Motor neuron (in vitro differentiated cells): Measurements from ENCODE around the gene MEI1. TPM values are rescaled to one million over a fixed set of nuclear protein-coding genes. Genes with fewer than 3 reads are reported as not detected.
"Not testable (repeated sequence)": the region's sequence is repeated elsewhere in the genome, so short reads cannot be mapped to it uniquely, and the experiment has no call there.

Source experiments
- ATAC-seq, 8 experiments: fragments of 200-7000 bp; cut with Tn5 transposase; replicated peaks in 6 of 8; 2 replicates each; pipeline ENCODE4 v1.8.0; 2021; ENCODE audit warnings: mild to moderate bottlenecking in 8 of 8, moderate library complexity in 8 of 8
- H3K27ac ChIP-seq, 2 donors: fragments of 250-450 bp; sonication (Bioruptor Pico); 2 replicates each; pipeline ENCODE4 v1.9.0; 2021; ENCODE audit warnings: antibody characterized with exemption in 2 of 2, mild to moderate bottlenecking in 2 of 2, moderate library complexity in 1 of 2
- H3K4me1 ChIP-seq, 2 donors: fragments of 250-450 bp; sonication (Bioruptor Pico); replicated peaks in 1 of 2; 2 replicates each; pipeline ENCODE4 v1.6.1; 2021; ENCODE audit warnings: antibody characterized with exemption in 2 of 2, mild to moderate bottlenecking in 2 of 2, moderate library complexity in 1 of 2
- H3K4me3 ChIP-seq, 5 donors: fragments of 250-450 bp; sonication (Bioruptor Pico); 2 replicates each; pipeline ENCODE4 v1.9.0; 2021; ENCODE audit warnings: antibody characterized with exemption in 5 of 5, mild to moderate bottlenecking in 5 of 5, moderate library complexity in 4 of 5
- WGBS, 10 experiments: fragments of 450-650 bp; shearing (Covaris generic); methylation state at CpG; one replicate each; pipeline ENCODE4 v1.0.0; 2022; 5-methylcytosine and 5-hydroxymethylcytosine counted together
- in situ Hi-C, 9 experiments: fragments of 400-800 bp; cut with MboI; loops; one replicate each; pipeline ENCODE4 v1.15.0; 2021; ENCODE audit warnings: low sequenced_read_pairs in 9 of 9, low pct_unique_long_range_greater_than_20kb in 2 of 9; ENCODE audit not compliant: unreplicated experiment in 9 of 9
- total RNA-seq, 8 experiments: library from RNA; unstranded; fragments of 300-600 nt; gene quantifications; 2 replicates each; pipeline versions ENCODE4 v1.2.3 to v1.2.4, GENCODE V29; 2022

MEI1 gene
- total RNA-seq, 8 experiments from 2014 or later = 0.11 to 3.5 (median 2.1) TPM; not detected in 1

DNA sequence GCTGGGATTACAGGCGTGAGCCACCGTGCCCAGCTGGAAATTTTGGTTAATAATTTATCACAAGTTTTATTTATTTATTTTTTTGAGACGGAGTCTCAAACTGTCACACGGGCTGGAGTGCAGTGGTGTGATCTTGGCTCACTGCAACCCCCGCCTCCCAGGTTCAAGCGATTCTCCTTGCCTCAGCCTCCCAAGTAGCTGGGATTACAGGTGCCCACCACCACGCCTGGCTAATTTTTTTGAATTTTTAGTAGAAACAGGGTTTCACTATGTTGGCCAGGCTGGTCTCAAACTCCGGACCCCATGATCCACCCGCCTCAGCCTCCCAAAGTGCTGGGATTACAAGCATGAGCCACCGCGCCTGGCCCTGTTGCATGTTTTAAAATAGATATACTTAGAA lies 12.4 kb upstream of the MEI1 start:
- ATAC-seq, H3K27ac ChIP-seq, H3K4me1 ChIP-seq: not testable (repeated sequence)
- 89 to 100% (median 96%) methylated on average over 1 to 9 of the region's 11 CpGs; no CpG with 5 or more reads in 3 of the 10 experiments for WGBS, 10 experiments
- in situ Hi-C loops = loop anchor here in 1 of 9 experiments (25.0 kb wide), 1 partner anchor 250 kb away; the partner anchor contains the start of genes CENPM and TNFRSF13C
- H3K4me3 ChIP-seq = peak overlapping the region in 1 of 5 donors; percentile 78

DNA sequence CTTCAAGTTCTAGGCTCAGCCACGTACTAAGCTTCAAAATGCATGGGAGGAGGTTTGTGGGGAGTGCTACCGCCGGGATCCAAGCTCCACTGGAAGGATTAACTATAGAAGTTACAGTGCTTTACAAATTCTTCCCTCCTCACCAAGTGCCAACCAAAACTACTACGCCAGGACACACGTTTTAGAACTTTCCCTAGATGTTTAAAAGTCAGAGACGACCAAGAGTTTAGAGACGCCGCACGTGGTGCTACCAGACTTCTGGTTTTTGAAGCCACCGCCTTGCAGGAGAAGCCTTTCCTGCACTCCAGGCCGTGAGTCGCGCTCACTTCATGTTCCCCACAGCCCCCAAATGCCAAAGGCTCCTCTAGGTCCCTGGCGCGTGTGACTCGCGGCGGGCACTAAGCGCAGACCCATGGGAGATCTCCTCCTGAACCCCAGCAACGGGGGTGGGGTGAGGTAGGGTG lies 11.4 kb upstream of the MEI1 start:
- peak; percentile 13 to 34 (median 14) for ATAC-seq
- in situ Hi-C loops = loop anchor here in 1 of 9 experiments (25.0 kb wide), 1 partner anchor 249 kb away; the partner anchor contains the start of genes CENPM and TNFRSF13C
- 0 to 13% (median 1%) methylated on average over 2 to 14 of the region's 20 CpGs; no CpG with 5 or more reads in 2 of the 10 experiments for WGBS, 10 experiments
- Histone ChIP-seq H3K27ac (peak overlapping the region; percentile 63 to 92), H3K4me3 (peak overlapping the region; percentile 67 to 79 (median 74)), H3K4me1 (peaks cover 5 to 8% of the 10 kb centered on the region in 2 donors)

DNA sequence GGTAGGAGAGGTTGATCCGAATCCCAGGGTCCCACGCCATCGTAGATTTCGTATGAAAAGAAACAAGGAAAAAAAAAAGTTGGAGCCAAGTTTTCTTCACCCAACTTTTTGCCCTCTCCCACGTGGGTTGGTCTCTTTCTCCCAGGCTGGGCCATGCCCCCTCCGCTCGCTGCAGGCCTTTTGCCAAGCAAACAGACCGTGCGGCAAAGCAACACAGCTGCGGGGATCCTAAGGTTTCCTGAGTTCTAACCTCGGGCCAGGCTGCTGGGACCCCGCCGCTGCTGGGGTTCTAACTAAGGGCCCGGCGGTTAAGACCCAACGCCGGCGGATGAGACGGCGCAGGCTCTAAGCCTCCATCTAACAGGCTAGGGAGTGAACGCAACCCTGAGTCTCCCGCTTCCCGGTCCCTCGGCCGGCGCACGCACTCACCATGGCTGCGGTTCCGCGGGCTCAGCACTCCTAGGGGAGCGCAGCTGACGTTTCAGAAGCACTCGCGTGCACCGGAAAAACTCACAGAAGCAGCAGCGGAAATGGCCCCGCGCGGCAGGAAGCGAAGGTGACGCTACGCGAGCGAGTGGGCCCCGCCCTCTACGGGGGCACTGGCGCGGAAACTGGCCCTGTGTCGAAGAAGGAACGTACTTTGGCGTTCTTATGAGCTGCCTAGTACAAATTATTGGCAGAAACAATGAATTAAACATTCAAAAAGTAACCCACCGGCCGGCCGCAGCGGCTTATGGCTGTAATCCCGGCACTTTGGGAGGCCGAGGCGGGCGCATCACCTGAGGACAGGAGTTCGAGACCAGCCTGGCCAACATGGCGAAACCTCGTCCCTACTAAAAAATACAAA lies 10.7 kb upstream of the MEI1 start, which contains the start of gene SNU13:
SNU13 (minus strand) TSS at position 503 of the 847 bp plus-strand sequence; CDS start at position 432, 71 bp downstream.
- peaks cover 5 to 8% of the 10 kb centered on the region in 2 donors for H3K4me1 ChIP-seq
- 0 to 4% (median 0%) methylated on average over 4 to 29 of the region's 62 CpGs; no CpG with 5 or more reads in 3 of the 10 experiments for WGBS, 10 experiments
- H3K4me3 ChIP-seq = peak within 1 kb of the TSS; percentile 67 to 79 (median 74)
- in situ Hi-C loops = loop anchor here in 1 of 9 experiments (25.0 kb wide), 1 partner anchor 249 kb away; the partner anchor contains the start of genes CENPM and TNFRSF13C
- peak; percentile 85 to 97 (median 95) for ATAC-seq
- peak within 1 kb of the TSS; percentile 63 to 92 for H3K27ac ChIP-seq

DNA sequence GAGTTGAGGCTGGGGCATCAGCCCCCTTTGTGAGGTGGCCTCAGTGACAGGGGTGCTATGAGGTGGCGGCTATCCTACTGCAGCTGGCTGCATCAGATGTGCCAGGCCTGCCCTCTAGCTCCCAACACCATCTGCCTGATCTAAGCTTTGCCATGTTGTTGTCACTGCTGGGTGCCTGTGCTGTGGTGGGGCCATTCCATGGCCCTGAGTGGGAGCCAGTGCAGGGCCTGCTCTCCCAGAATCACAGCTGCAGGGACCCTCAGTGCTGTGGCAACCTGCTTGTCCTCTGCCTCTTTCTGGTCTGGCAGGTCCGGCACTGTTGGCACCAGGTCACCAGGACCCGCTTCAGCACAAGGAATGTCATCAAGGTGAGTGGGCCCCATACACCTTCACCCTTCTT lies 8.8 kb upstream of the MEI1 start:
- WGBS, 10 experiments = 100% methylated on average over 1 to 2 of the region's 3 CpGs; no CpG with 5 or more reads in 7 of the 10 experiments
- in situ Hi-C loops = loop anchor here in 7 of 9 experiments (10.0 to 25.0 kb wide), 2 partner anchors 247 to 254 kb away; partner anchors contain the start of genes CENPM (in 7 of the 7) and TNFRSF13C (in 1 of the 7)
- ATAC-seq = no peak
- no peak overlapping the region for H3K27ac ChIP-seq
- H3K4me3 ChIP-seq = no peak overlapping the region
- peaks cover 5 to 8% of the 10 kb centered on the region in 2 donors for H3K4me1 ChIP-seq

DNA sequence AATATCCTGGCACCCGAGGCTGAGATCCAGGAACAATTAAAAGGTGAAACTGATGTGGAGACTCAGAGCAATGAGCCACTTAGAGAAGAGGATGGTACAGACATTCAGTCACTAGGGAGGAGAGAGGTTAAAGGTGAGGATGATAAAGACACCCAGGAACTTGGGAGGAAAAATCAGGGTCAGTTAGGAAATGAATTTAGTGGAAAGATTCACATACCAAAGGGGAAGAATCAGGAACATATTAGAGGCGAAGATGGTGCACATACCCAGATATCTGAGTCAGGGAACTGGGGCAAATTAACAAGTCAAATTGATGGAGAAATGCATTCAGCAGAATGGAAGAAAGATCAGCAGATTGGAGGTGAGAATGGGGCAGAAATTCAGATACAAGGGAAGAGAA lies 4.1 kb upstream of the MEI1 start:
- Histone ChIP-seq H3K4me1 (peaks cover 4 to 8% of the 10 kb centered on the region in 2 donors), H3K27ac (no peak overlapping the region), H3K4me3 (no peak overlapping the region)
- WGBS, 10 experiments = 4 to 89% (median 57%) methylated on average over 1 to 2 of the region's 2 CpGs; no CpG with 5 or more reads in 2 of the 10 experiments
- ATAC-seq = peak in 2 of 8 experiments; percentile 6 to 11
- in situ Hi-C loops = loop anchor here in 7 of 9 experiments (10.0 to 25.0 kb wide), 2 partner anchors 242 to 250 kb away; partner anchors contain the start of genes CENPM (in 7 of the 7) and TNFRSF13C (in 1 of the 7)

DNA sequence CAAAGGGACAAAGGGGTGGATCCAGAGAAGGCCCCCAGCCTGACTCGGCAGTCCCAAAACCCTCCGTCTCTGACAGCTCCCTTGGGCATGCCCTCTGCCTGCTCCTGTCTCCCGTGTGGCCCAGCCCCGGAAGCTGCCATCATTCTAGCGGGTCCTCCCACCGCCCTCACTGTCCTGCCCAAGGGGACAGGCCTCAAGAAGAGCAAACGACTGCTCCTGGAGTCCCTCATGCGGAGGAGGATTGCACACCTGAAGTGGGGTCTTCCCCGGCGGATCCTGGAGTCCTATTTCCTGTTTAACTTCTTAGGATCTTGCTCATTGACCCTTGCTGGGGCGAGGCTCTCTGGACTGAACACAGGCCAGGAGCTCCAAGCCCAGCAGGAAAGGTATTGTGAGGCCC lies 2.6 kb upstream of the MEI1 start:
- Histone ChIP-seq H3K27ac (no peak overlapping the region), H3K4me1 (peaks cover 4 to 8% of the 10 kb centered on the region in 2 donors), H3K4me3 (no peak overlapping the region)
- in situ Hi-C loops = loop anchor here in 7 of 9 experiments (10.0 to 25.0 kb wide), 2 partner anchors 241 to 248 kb away; partner anchors contain the start of genes CENPM (in 7 of the 7) and TNFRSF13C (in 1 of the 7)
- 17 to 100% (median 67%) methylated on average over 1 to 7 of the region's 11 CpGs; no CpG with 5 or more reads in 4 of the 10 experiments for WGBS, 10 experiments
- ATAC-seq = peak in 5 of 8 experiments; percentile 6 to 32 (median 13)

DNA sequence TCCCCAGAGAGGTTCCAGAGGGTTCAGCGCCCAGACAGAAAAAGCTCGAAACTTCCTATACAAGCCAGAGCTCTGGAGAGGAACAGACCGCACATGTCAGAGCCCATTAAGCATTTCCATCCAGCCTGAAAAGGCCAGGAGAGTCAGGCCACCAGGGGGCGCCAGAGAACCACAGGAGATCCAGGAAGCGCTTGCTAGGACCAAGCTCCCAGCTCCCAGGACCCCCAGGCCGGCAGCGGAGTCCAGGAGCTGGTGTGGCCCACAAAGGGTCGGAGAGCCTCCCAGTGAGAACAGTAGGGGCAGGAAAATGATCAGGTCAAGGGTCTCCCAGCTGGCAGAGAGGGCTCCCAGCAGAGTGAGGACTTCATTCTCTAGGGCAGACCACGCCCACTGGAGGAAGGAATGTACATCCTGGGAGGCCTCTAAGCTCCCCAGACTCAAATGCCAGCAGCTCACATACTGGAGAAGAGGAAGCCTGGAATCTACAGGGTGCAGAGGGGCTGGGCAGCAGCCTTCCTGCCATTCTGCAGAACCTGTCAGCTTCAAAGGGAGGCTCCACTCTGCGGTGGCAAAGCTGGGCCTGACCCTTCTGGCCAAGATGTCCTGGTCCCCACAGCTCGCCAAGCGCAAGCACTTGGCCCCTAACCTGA lies 2.1 kb upstream of the MEI1 start:
- Histone ChIP-seq H3K4me1 (peaks cover 4 to 8% of the 10 kb centered on the region in 2 donors), H3K4me3 (no peak overlapping the region), H3K27ac (no peak overlapping the region)
- in situ Hi-C loops = loop anchor here in 7 of 9 experiments (10.0 to 25.0 kb wide), 2 partner anchors 240 to 248 kb away; partner anchors contain the start of genes CENPM (in 7 of the 7) and TNFRSF13C (in 1 of the 7)
- 0 to 84% (median 8%) methylated on average over 1 to 11 of the region's 12 CpGs; no CpG with 5 or more reads in 3 of the 10 experiments for WGBS, 10 experiments
- peak; percentile 89 to 97 (median 92) for ATAC-seq

DNA sequence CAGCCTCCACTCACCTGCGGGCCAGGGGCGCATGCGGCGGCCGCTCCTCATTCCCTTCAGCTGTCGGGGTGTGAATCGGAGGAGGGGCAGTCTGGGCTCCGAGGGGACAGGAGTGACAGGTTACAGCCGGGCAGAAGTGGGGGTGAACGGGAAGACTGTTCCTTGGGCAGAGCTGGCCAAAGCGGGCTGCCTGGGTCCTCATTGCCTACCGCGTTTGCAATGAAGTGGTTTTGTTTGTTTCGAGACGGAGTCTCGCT lies 733 bp downstream of the MEI1 start:
- in situ Hi-C loops = loop anchor here in 2 of 9 experiments (25.0 kb wide), 2 partner anchors 112 to 237 kb away; partner anchors contain the start of genes CCDC134 (in 1 of the 2), CENPM (in 1 of the 2) and TNFRSF13C (in 1 of the 2)
- peaks cover 4 to 8% of the 10 kb centered on the region in 2 donors for H3K4me1 ChIP-seq
- H3K27ac ChIP-seq = no peak overlapping the region
- 81 to 100% (median 95%) methylated on average over 3 to 8 of the region's 16 CpGs; no CpG with 5 or more reads in 7 of the 10 experiments for WGBS, 10 experiments
- H3K4me3 ChIP-seq = no peak overlapping the region
- no peak for ATAC-seq

DNA sequence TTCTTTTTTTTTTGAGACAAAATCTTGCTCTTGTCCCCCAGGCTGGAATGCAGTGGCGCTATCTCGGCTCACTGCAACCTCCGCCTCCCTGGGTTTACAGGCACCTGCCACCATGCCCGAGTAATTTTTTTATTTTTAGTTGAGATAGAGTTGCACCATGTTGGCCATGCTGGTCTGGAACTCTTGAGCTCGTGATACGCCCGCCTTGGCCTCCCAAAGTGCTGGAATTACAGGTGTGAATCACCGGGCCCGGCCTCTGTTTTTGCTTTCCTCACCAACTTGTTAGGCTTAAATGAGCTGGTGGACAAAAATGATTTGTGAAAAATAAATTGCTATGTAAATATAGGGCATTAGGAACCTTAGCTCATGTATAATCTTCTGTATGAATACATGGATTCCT lies 3.5 kb downstream of the MEI1 start:
- H3K27ac ChIP-seq = no peak overlapping the region
- 71 to 100% (median 89%) methylated on average over 1 to 9 of the region's 9 CpGs; no CpG with 5 or more reads in 1 of the 10 experiments for WGBS, 10 experiments
- no peak overlapping the region for H3K4me3 ChIP-seq
- no peak for ATAC-seq
- no peaks in the 10 kb centered on the region for H3K4me1 ChIP-seq
- in situ Hi-C loops = loop anchor here in 2 of 9 experiments (25.0 kb wide), 2 partner anchors 110 to 235 kb away; partner anchors contain the start of genes CCDC134 (in 1 of the 2), CENPM (in 1 of the 2) and TNFRSF13C (in 1 of the 2)

DNA sequence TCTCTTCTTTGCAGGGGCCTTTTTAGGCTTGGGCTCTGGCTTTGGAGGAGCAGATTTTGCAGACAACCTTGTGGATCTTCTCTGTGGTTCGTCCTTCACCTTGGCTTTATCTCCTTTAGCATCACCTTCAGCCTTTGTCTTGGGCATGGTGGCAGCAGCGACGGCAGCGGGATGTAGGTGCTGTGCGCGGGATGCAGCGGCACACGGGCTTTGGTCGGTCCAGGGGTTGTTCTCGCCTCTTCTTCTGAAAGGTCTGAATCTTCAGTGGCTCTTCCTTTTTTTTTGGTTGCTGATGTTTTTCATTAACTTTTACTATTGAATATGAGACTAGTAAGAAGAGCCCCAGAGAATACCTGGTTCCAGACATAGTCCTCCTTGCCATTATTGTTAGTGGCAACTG lies 10.0 kb downstream of the MEI1 start:
- Histone ChIP-seq H3K4me1 (no peaks in the 10 kb centered on the region), H3K4me3 (no peak overlapping the region), H3K27ac (no peak overlapping the region)
- WGBS, 10 experiments = 29 to 100% (median 89%) methylated on average over 1 to 8 of the region's 10 CpGs; no CpG with 5 or more reads in 3 of the 10 experiments
- no peak for ATAC-seq
- in situ Hi-C loops = loop anchor here in 2 of 9 experiments (25.0 kb wide), 2 partner anchors 103 to 228 kb away; partner anchors contain the start of genes CCDC134 (in 1 of the 2), CENPM (in 1 of the 2) and TNFRSF13C (in 1 of the 2)

DNA sequence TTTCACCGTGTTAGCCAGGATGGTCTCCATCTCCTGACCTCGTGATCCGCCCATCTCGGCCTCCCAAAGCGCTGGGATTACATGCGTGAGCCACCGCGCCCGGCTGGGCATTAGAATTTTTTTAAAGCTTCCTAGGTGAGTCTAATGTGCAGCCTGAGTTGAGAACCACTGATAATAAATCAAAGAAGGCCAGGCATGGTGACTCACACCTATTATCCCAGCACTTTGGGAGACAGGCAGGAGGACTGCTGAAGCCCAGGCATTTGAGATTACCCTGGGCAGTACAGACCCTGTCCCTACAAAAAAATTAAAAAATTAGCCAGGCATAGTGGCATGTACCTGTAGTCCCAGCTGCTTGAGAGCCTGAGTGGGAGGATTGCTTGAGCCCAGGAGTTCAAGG lies 13.7 kb downstream of the MEI1 start:
- WGBS, 10 experiments = no CpG with 5 or more reads among the region's 9 CpGs
- H3K27ac ChIP-seq = no peak overlapping the region
- H3K4me1 ChIP-seq = no peaks in the 10 kb centered on the region
- in situ Hi-C loops = loop anchor here in 2 of 9 experiments (25.0 kb wide), 2 partner anchors 99 to 224 kb away; partner anchors contain the start of genes CCDC134 (in 1 of the 2), CENPM (in 1 of the 2) and TNFRSF13C (in 1 of the 2)
- peak in 2 of 8 experiments; percentile 55 to 60 for ATAC-seq
- no peak overlapping the region for H3K4me3 ChIP-seq

DNA sequence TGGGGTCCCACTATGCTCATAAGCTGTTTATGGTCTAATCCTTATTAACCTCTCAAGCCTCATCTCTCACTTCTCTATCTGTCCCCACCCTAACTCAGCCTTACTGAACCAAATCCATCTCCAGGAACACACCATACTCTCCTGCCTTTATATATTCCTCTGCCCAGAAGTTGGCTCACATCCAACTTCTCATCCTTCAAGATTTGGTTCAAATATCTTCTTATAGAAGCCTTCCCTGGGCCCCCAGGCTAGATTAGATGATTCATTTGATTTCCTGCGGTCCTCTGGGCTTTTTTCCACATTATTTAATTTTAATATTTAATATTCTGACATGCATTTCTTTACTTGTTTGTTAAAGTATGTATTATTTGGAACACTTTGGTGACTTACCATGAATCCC lies 23.2 kb downstream of the MEI1 start:
- in situ Hi-C loops = loop anchor here in 2 of 9 experiments (25.0 kb wide), 2 partner anchors 90 to 215 kb away; partner anchors contain the start of genes CCDC134 (in 1 of the 2), CENPM (in 1 of the 2) and TNFRSF13C (in 1 of the 2)
- no peak overlapping the region for H3K27ac ChIP-seq
- H3K4me3 ChIP-seq = no peak overlapping the region
- 0 to 100% (median 80%) methylated on average over 1 of the region's 1 CpG; no CpG with 5 or more reads in 3 of the 10 experiments for WGBS, 10 experiments
- no peak for ATAC-seq
- H3K4me1 ChIP-seq = no peaks in the 10 kb centered on the region
